Osteoblast (primary cell): ENCODE results near the gene F8A2. TPM values are rescaled to one million over a fixed set of nuclear protein-coding genes. Genes with fewer than 3 reads are reported as not detected.
"Not testable (repeated sequence)": the region's sequence is repeated elsewhere in the genome, so short reads cannot be mapped to it uniquely, and the experiment has no call there.

ENCODE experiments used
- DNase-seq: peaks from one replicate; pipeline ENCODE4 v3.0.0; 2011; ENCODE audit warnings: low spot score, mixed read lengths; ENCODE audit not compliant: insufficient read length; ENCODE audit errors: missing footprints
- H2AFZ ChIP-seq: 2 replicates; pipeline ENCODE4 v1.6.0; 2011; ENCODE audit warnings: mild to moderate bottlenecking, low read length
- H3K27ac ChIP-seq: 2 replicates; pipeline ENCODE4 v1.5.1; 2011; ENCODE audit warnings: mild to moderate bottlenecking, low read depth, low read length, moderate library complexity
- H3K27me3 ChIP-seq: 2 replicates; pipeline ENCODE4 v1.6.0; 2012; ENCODE audit warnings: mild to moderate bottlenecking, control low read depth, inconsistent platforms, low read length, moderate library complexity; ENCODE audit not compliant: insufficient read depth
- H3K36me3 ChIP-seq: 2 replicates; pipeline ENCODE4 v1.5.1; 2011; ENCODE audit warnings: mild to moderate bottlenecking, low read length, control low read depth, moderate library complexity; ENCODE audit not compliant: insufficient read depth
- H3K4me1 ChIP-seq: 2 replicates; pipeline ENCODE4 v1.5.1; 2011; ENCODE audit warnings: mild to moderate bottlenecking, low read length, control low read depth, moderate library complexity; ENCODE audit not compliant: insufficient read depth
- H3K4me2 ChIP-seq: 2 replicates; pipeline ENCODE4 v1.6.0; 2011; ENCODE audit warnings: mild to moderate bottlenecking, low read length; ENCODE audit not compliant: insufficient read depth
- H3K4me3 ChIP-seq: fragments of 200-600 bp; sonication (generic); 3 replicates; pipeline ENCODE4 v1.5.1; 2012; ENCODE audit warnings: mild to moderate bottlenecking, low read length, inconsistent platforms; ENCODE audit not compliant: insufficient read depth
- H3K79me2 ChIP-seq: 2 replicates; pipeline ENCODE4 v1.6.0; 2012; ENCODE audit warnings: mild to moderate bottlenecking, low read length, control low read depth, inconsistent platforms; ENCODE audit not compliant: insufficient read depth
- H3K9me3 ChIP-seq: 2 replicates; pipeline ENCODE4 v1.5.1; 2011; ENCODE audit warnings: low read depth, low read length, control low read depth
- H4K20me1 ChIP-seq: 2 replicates; pipeline ENCODE4 v1.6.0; 2012; ENCODE audit warnings: mild to moderate bottlenecking, low read length, control low read depth; ENCODE audit not compliant: insufficient read depth
- total RNA-seq: library from RNA; depleted of rRNA; stranded (reverse); fragments of >200 nt; gene quantifications from 2 replicates; pipeline ENCODE4 v1.2.3, GENCODE V29; 2012
- TF ChIP-seq, protein P1 (sequence below): IDR thresholded peaks from 2 replicates; pipeline ENCODE4 v1.5.1; 2011; ENCODE audit warnings: mild to moderate bottlenecking, low read depth, low read length, moderate library complexity; ENCODE audit errors: extremely low read depth

F8A2 gene
- total RNA-seq, 1 donor = not detected

- not testable (repeated sequence) for H3K9me3 ChIP-seq, H3K79me2 ChIP-seq, H4K20me1 ChIP-seq, H3K4me3 ChIP-seq, H3K4me1 ChIP-seq, H3K27ac ChIP-seq, H2AFZ ChIP-seq, H3K27me3 ChIP-seq, H3K4me2 ChIP-seq, DNase-seq, H3K36me3 ChIP-seq
Measured at GRCh38 chrX:155373777-155374458, 8.0 kb upstream of the F8A2 start.

DNA sequence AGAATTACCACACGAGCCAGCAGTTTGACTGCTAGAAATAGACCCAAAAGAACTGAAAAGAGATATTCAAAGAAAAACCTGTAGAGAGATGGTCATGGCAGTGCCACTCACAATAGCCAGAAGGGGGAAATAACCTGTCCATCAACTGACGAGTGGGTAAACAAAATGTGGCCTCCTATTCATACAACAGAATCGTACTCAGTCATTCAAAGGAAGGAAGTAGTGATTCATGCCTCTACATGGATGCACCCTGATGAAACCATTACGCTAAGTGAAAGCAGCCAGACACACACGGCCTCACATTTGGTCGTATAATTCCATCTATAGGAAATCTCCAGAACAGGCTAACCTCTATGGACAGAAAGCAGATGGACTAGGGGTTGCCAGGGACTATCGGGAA lies 2.1 kb upstream of the F8A2 start:
- H3K79me2 ChIP-seq, DNase-seq, H3K27me3 ChIP-seq, H3K4me1 ChIP-seq, H2AFZ ChIP-seq, H3K9me3 ChIP-seq, H3K27ac ChIP-seq, H3K4me3 ChIP-seq, H3K36me3 ChIP-seq, H4K20me1 ChIP-seq, H3K4me2 ChIP-seq: not testable (repeated sequence)

DNA sequence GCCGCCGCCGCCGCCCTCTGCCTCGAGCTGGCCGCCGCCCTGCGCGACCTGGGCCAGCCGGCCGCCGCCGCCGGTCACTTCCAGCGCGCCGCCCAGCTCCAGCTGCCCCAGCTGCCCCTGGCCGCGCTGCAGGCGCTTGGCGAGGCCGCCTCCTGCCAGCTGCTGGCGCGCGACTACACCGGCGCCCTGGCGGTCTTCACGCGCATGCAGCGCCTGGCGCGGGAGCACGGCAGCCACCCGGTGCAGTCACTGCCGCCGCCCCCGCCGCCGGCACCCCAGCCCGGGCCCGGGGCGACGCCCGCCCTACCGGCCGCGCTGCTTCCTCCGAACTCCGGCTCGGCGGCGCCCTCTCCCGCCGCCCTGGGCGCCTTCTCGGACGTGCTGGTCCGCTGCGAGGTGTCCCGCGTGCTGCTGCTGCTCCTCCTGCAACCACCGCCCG lies 653 bp downstream of the F8A2 start:
- H3K27me3 ChIP-seq, H4K20me1 ChIP-seq, H3K79me2 ChIP-seq, H3K4me2 ChIP-seq, H3K9me3 ChIP-seq, DNase-seq, H2AFZ ChIP-seq, H3K36me3 ChIP-seq, H3K4me3 ChIP-seq, H3K4me1 ChIP-seq, H3K27ac ChIP-seq: not testable (repeated sequence)

DNA sequence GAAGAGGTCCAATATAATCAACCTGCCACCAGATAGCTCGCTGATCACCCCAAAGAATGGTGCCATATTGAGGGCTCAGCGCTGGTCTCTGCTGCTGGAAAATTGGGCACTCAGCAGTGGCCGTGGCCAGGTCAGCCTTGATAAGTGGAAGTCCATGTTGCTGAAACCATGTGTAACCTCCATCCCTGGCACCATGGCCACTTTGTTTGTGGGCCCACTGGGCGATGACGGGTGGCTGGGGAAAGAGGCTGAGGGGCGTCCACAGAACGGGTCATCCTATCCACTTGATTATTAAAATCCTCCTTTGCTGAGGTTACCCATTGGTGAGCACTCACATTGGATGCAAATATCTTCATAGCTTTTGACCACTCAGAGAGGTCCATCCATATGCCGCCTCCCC lies 7.7 kb downstream of the F8A2 start:
- Histone ChIP-seq H3K36me3 (no peaks in the 10 kb centered on the region), H4K20me1 (no peaks in the 10 kb centered on the region), H3K27me3 (no peaks in the 10 kb centered on the region), H2AFZ (no peak overlapping the region), H3K79me2 (no peaks in the 10 kb centered on the region), H3K4me3 (no peak overlapping the region), H3K4me1 (no peaks in the 10 kb centered on the region), H3K9me3 (no peaks in the 10 kb centered on the region), H3K4me2 (no peak overlapping the region), H3K27ac (no peak overlapping the region)
- TF ChIP-seq, protein P1, sequence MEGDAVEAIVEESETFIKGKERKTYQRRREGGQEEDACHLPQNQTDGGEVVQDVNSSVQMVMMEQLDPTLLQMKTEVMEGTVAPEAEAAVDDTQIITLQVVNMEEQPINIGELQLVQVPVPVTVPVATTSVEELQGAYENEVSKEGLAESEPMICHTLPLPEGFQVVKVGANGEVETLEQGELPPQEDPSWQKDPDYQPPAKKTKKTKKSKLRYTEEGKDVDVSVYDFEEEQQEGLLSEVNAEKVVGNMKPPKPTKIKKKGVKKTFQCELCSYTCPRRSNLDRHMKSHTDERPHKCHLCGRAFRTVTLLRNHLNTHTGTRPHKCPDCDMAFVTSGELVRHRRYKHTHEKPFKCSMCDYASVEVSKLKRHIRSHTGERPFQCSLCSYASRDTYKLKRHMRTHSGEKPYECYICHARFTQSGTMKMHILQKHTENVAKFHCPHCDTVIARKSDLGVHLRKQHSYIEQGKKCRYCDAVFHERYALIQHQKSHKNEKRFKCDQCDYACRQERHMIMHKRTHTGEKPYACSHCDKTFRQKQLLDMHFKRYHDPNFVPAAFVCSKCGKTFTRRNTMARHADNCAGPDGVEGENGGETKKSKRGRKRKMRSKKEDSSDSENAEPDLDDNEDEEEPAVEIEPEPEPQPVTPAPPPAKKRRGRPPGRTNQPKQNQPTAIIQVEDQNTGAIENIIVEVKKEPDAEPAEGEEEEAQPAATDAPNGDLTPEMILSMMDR = no peak
- DNase-seq = no peak

GRCh38 chrX:155394747-155395276 lies 12.9 kb downstream of the F8A2 start:
- not testable (repeated sequence) for H3K4me3 ChIP-seq, DNase-seq, H3K36me3 ChIP-seq, H3K4me1 ChIP-seq, H3K27me3 ChIP-seq, H2AFZ ChIP-seq, H4K20me1 ChIP-seq, H3K27ac ChIP-seq, H3K79me2 ChIP-seq, H3K9me3 ChIP-seq, H3K4me2 ChIP-seq

- Histone ChIP-seq H3K36me3 (no peaks in the 10 kb centered on the region), H4K20me1 (no peaks in the 10 kb centered on the region), H3K4me2 (no peak overlapping the region), H3K27ac (no peak overlapping the region), H3K4me1 (no peaks in the 10 kb centered on the region), H3K27me3 (no peaks in the 10 kb centered on the region), H3K4me3 (no peak overlapping the region), H2AFZ (no peak overlapping the region), H3K9me3 (no peaks in the 10 kb centered on the region), H3K79me2 (no peaks in the 10 kb centered on the region)
- no peak for DNase-seq
- TF ChIP-seq, protein P1 = no peak
Measured at GRCh38 chrX:155406429-155406828, 24.5 kb downstream of the F8A2 start.
